Astrocyte (in vitro differentiated cells and primary cell): ENCODE results near the gene NABP2. TPM values are rescaled to one million over a fixed set of nuclear protein-coding genes. Genes with fewer than 3 reads are reported as not detected.

Experiments
- DNase-seq: peaks from one replicate; pipeline ENCODE4 v3.0.0-alpha.2; 2010; ENCODE audit warnings: low read depth
- FAIRE-seq: peaks from 2 replicates; lab custom pipeline; 2011; peaks lifted over from hg19 to GRCh38; lab: Jason Lieb, UNC
- H2AFZ ChIP-seq: 2 replicates; pipeline ENCODE4 v1.6.0; 2012; ENCODE audit warnings: low read depth, low read length, inconsistent platforms
- H3K27ac ChIP-seq: 2 replicates; pipeline ENCODE4 v1.5.1; 2011; ENCODE audit warnings: low read depth, low read length, inconsistent platforms
- H3K27me3 ChIP-seq: 2 replicates; pipeline ENCODE4 v1.6.0; 2011; ENCODE audit warnings: low read length, inconsistent platforms; ENCODE audit not compliant: insufficient read depth
- H3K36me3 ChIP-seq: 2 replicates; pipeline ENCODE4 v1.5.1; 2011; ENCODE audit warnings: low read length, inconsistent platforms; ENCODE audit not compliant: insufficient read depth
- H3K4me1 ChIP-seq: 2 replicates; pipeline ENCODE4 v1.5.1; 2011; ENCODE audit warnings: low read length, inconsistent platforms; ENCODE audit not compliant: insufficient read depth
- H3K4me2 ChIP-seq: 2 replicates; pipeline ENCODE4 v1.6.0; 2012; ENCODE audit warnings: low read length, inconsistent platforms
- H3K4me3 ChIP-seq: 2 replicates; pipeline ENCODE4 v1.5.1; 2011; ENCODE audit warnings: low read depth, mild to moderate bottlenecking, low read length, inconsistent platforms; ENCODE audit not compliant: insufficient read depth
- H3K79me2 ChIP-seq: 2 replicates; pipeline ENCODE4 v1.6.0; 2012; ENCODE audit warnings: mild to moderate bottlenecking, low read length, inconsistent platforms; ENCODE audit not compliant: insufficient read depth
- H3K9ac ChIP-seq: 2 replicates; pipeline ENCODE4 v1.6.0; 2012; ENCODE audit warnings: mild to moderate bottlenecking, low read length, inconsistent platforms
- H3K9me3 ChIP-seq: 2 replicates; pipeline ENCODE4 v1.5.1; 2012; ENCODE audit warnings: low read depth, mild to moderate bottlenecking, low read length, inconsistent platforms; ENCODE audit not compliant: insufficient read depth
- H4K20me1 ChIP-seq: 2 replicates; pipeline ENCODE4 v1.6.0; 2012; ENCODE audit warnings: low read length, inconsistent platforms; ENCODE audit not compliant: insufficient read depth
- H3K27ac Mint-ChIP-seq: one replicate; pipeline ENCODE4 v1.8.0; 2021; ENCODE audit warnings: mild to moderate bottlenecking, mixed read lengths; ENCODE audit not compliant: unreplicated experiment
- H3K27me3 Mint-ChIP-seq: one replicate; pipeline ENCODE4 v1.8.0; 2021; ENCODE audit warnings: low read depth, mixed read lengths; ENCODE audit not compliant: unreplicated experiment
- H3K36me3 Mint-ChIP-seq: one replicate; pipeline ENCODE4 v1.8.0; 2021; ENCODE audit warnings: low read depth, mixed read lengths; ENCODE audit not compliant: unreplicated experiment
- H3K4me1 Mint-ChIP-seq: one replicate; pipeline ENCODE4 v1.8.0; 2021; ENCODE audit warnings: low read depth, mixed read lengths; ENCODE audit not compliant: unreplicated experiment
- H3K4me3 Mint-ChIP-seq: one replicate; pipeline ENCODE4 v1.8.0; 2021; ENCODE audit warnings: mild to moderate bottlenecking, moderate library complexity, mixed read lengths; ENCODE audit not compliant: unreplicated experiment
- H3K9me3 Mint-ChIP-seq: one replicate; pipeline ENCODE4 v1.8.0; 2021; ENCODE audit warnings: mild to moderate bottlenecking, mixed read lengths; ENCODE audit not compliant: unreplicated experiment
- CTCF ChIP-seq: IDR thresholded peaks from 2 replicates; pipeline ENCODE4 v1.5.1; 2011; ENCODE audit warnings: low read depth, mild to moderate bottlenecking, inconsistent platforms, low read length, moderate library complexity; ENCODE audit not compliant: insufficient read depth
- EZH2 ChIP-seq: IDR thresholded peaks from 2 replicates; pipeline ENCODE4 v1.6.1; 2012; ENCODE audit warnings: mild to moderate bottlenecking, low read length, inconsistent platforms; ENCODE audit not compliant: insufficient read depth
- total RNA-seq: library from RNA; stranded (reverse); gene quantifications from 2 replicates; pipeline ENCODE4 v1.2.1, GENCODE V29; 2021

Gene NABP2
- total RNA-seq, 1 donor from 2014 or later, result 29.1 TPM

GRCh38 chr12:56197921-56198635 lies 26.1 kb upstream of the NABP2 start:
- H3K4me1 ChIP-seq, result peaks cover 6% of the 10 kb centered on the region
- no peak overlapping the region for H3K9ac ChIP-seq
- H3K4me3 ChIP-seq, result no peak overlapping the region
- H3K27me3 Mint-ChIP-seq, result no peaks in the 10 kb centered on the region
- no peak for TF ChIP-seq EZH2
- no peak for TF ChIP-seq CTCF
- H3K79me2 ChIP-seq, result no peaks in the 10 kb centered on the region
- H3K27ac ChIP-seq, result no peak overlapping the region
- DNase-seq (no peak), FAIRE-seq (no peak)
- H3K36me3 Mint-ChIP-seq, result no peaks in the 10 kb centered on the region
- H3K36me3 ChIP-seq, result no peaks in the 10 kb centered on the region
- no peak overlapping the region for H3K4me2 ChIP-seq
- no peaks in the 10 kb centered on the region for H3K27me3 ChIP-seq
- H3K27ac Mint-ChIP-seq, result no peak overlapping the region
- H3K9me3 ChIP-seq, result no peaks in the 10 kb centered on the region
- H3K4me1 Mint-ChIP-seq, result peaks cover 11% of the 10 kb centered on the region
- H4K20me1 ChIP-seq, result no peaks in the 10 kb centered on the region
- no peaks in the 10 kb centered on the region for H3K9me3 Mint-ChIP-seq
- no peak overlapping the region for H2AFZ ChIP-seq
- peak overlapping the region; percentile 35 for H3K4me3 Mint-ChIP-seq

- no peak overlapping the region for H3K9ac ChIP-seq
- peaks cover 6% of the 10 kb centered on the region for H3K4me1 ChIP-seq
- Mint-ChIP-seq H3K4me3 (no peak overlapping the region), H3K4me1 (peaks cover 11% of the 10 kb centered on the region), H3K36me3 (no peaks in the 10 kb centered on the region), H3K9me3 (no peaks in the 10 kb centered on the region), H3K27me3 (no peaks in the 10 kb centered on the region), H3K27ac (peak overlapping the region; percentile 36)
- FAIRE-seq (no peak), DNase-seq (peak; percentile 51)
- H3K4me2 ChIP-seq, result no peak overlapping the region
- H3K4me3 ChIP-seq, result no peak overlapping the region
- no peaks in the 10 kb centered on the region for H4K20me1 ChIP-seq
- no peak overlapping the region for H3K27ac ChIP-seq
- no peaks in the 10 kb centered on the region for H3K27me3 ChIP-seq
- H3K9me3 ChIP-seq, result no peaks in the 10 kb centered on the region
- H3K36me3 ChIP-seq, result no peaks in the 10 kb centered on the region
- H3K79me2 ChIP-seq, result no peaks in the 10 kb centered on the region
- H2AFZ ChIP-seq, result no peak overlapping the region
- no peak for TF ChIP-seq EZH2
- no peak for TF ChIP-seq CTCF
Measured at GRCh38 chr12:56198836-56199235, 25.3 kb upstream of the NABP2 start.

- Mint-ChIP-seq H3K27ac (no peak overlapping the region), H3K27me3 (no peaks in the 10 kb centered on the region), H3K4me1 (peaks cover 16% of the 10 kb centered on the region), H3K4me3 (no peak overlapping the region), H3K9me3 (no peaks in the 10 kb centered on the region), H3K36me3 (peaks cover 16% of the 10 kb centered on the region)
- H3K4me2 ChIP-seq, result no peak overlapping the region
- DNase-seq, result no peak
- H3K9ac ChIP-seq, result no peak overlapping the region
- H3K27ac ChIP-seq, result no peak overlapping the region
- no peak for FAIRE-seq
- H4K20me1 ChIP-seq, result peaks cover 27% of the 10 kb centered on the region
- TF ChIP-seq EZH2 (no peak), CTCF (no peak)
- H3K27me3 ChIP-seq, result no peaks in the 10 kb centered on the region
- no peaks in the 10 kb centered on the region for H3K9me3 ChIP-seq
- no peaks in the 10 kb centered on the region for H3K79me2 ChIP-seq
- peaks cover 7% of the 10 kb centered on the region for H3K4me1 ChIP-seq
- no peak overlapping the region for H3K4me3 ChIP-seq
- no peak overlapping the region for H2AFZ ChIP-seq
- peaks cover 30% of the 10 kb centered on the region for H3K36me3 ChIP-seq
Measured at GRCh38 chr12:56202366-56202765, 21.8 kb upstream of the NABP2 start.
